EL (cell line): ENCODE measurements around the gene KRTAP13-4.

Experiments
- DNase-seq: peaks from one replicate; pipeline ENCODE4 v3.0.0-alpha.2; 2016

Gene KRTAP13-4

GRCh38 chr21:30430170-30430655 lies at the start of gene KRTAP13-4:
Gene KRTAP13-4 (plus strand): TSS chr21:30430220. CDS start chr21:30430276, 56 bp downstream.
- no peak for DNase-seq

- DNase-seq: no peak
Observed at GRCh38 chr21:30382201-30382600, 47.8 kb upstream of the KRTAP13-4 start.

- no peak for DNase-seq
Observed at GRCh38 chr21:30391492-30392025, 38.5 kb upstream of the KRTAP13-4 start.

DNA sequence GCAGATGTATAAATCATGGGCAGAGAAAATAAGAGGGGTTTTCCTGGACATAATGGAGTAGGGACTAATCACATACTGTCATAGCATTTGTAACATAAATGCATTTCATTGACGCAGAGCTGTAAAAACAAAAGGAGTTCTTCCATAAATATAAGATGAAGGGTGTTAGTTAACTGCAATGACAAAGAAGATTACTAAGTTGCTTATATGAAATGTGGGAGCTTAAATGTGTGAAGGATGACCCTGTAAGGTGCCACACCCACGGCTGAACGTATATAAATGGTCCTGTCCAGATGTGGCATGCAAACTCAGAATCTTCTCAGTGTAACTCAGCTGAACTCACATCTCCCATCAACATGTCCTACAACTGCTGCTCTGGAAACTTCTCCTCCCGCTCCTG lies 34.3 kb upstream of the KRTAP13-4 start, which contains the start of gene KRTAP13-1:
KRTAP13-1 (plus strand) TSS at position 301 of the 400 bp plus-strand sequence; CDS start at position 357, 56 bp downstream.
- DNase-seq: no peak

DNA sequence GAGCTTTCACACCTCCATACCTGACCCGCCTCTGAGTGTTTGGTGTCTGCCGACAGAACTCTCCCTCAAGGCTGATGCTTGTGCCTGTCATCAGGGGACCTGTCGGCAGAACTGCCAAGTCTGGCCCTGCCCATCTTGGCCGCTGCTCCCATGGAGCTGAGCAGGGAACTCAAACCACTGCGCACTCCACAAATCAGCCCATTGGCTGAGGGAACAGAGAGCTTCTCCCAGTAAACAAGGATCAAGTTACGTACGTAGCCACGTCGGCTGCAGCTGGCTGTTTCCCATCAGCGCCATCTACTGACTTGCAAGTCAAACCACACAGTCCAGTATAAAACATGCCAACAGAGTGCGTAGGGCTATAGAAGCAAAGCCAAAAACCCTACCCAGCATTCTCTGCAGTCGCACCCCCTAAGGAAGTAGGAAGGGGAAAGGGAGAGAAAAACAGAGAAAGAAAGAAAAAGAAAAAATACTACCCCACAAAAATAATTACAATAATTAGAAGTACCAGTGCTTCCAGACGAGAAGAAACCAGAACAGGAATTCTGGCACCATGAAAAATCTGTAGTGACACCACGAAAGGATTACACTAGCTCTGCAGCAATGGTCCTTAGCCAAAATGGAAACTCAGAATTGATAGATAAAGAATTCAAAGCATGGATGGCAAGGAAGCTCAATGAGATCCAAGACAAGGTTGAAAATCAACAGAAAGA lies 21.1 kb upstream of the KRTAP13-4 start:
- DNase-seq: no peak

- no peak for DNase-seq
Observed at GRCh38 chr21:30415993-30416392, 14.0 kb upstream of the KRTAP13-4 start.

DNA sequence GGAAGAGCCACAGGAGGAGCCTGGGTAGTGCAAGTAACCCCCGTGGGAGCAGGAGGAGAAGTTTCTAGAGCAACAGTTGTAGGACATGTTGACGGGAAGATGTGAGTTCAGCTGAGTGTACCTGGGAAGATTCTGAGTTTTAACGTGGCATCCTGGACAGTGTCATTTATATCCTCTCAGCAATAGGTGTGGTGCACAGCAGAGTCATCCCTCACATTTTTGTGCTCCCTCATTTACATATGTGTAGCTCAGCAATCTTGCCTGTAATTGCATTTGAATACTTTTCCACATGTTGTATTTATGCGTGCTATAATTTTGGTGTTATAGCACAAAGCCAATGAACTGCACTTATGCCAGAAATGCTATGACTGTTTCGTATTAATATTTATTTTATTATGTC lies 4.2 kb upstream of the KRTAP13-4 start, which contains the start of gene KRTAP13-3:
KRTAP13-3 (minus strand) TSS at position 101 of the 400 bp plus-strand sequence; CDS start at position 87, 14 bp downstream.
- no peak for DNase-seq

DNA sequence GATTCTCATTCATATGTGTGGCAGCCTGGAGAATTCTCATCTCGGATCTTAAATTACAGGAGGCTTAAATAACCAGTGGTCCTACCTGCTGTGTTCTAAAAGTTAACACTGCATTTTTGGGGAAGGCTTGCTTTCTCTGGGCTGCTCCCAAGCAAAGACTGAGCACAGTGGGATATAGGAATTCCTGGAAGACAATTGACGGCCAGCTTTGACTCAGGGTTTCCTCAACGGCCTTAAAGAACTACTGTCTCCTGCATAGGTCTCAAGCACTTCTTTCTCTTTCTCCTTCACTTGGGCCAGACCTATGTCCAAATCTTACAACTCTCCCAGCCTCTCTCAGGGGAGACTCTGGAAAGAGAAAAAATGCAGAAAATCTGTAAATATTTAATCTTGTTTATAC lies 3.3 kb upstream of the KRTAP13-4 start:
- DNase-seq: no peak

GRCh38 chr21:30434033-30434631 lies 4.1 kb downstream of the KRTAP13-4 start:
- DNase-seq: no peak

DNA sequence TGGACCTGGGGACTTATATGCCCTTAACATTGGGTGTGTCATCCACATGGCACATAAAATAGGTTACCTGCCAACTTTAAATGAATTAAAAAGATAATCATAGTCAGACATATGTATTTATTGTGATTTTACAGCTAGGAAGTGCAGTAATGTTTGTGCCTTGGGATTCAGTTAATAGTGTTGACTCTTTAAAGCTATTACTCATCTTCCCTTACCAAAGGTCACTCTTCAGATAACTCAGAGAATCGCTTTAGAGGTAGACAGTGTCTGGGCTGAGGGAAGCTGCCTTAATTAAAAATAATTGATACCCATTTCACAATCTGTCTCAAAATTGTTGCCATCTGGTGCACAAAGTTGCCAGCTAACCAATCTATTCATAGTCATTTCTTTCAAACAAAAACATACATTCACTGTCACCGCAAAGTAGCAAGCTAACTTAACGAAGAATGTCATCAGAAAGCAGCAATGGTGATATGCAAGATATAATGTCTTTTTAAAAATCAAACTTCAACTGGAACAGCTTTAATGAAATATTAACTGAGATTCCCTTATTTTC lies 7.1 kb downstream of the KRTAP13-4 start:
- no peak for DNase-seq

DNA sequence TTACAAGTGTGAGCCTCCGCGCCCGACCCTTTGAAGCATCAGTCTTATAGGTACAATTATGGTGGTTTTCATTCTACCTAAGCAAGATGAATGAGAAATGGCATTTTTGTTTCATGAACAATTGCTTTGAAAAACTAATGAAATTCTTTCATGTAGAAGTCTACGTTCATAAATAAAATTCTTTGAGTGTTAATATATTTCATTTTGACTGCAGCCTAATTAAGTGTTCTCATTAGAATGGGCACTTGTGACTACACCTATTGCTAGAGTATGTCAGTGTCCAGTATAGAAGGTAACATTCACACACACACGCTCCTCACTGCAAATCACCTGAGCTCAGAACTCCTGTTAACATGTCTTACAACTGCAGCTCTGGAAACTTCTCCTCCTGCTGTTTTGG lies 10.0 kb downstream of the KRTAP13-4 start, which contains the start of gene KRTAP15-1:
KRTAP15-1 (plus strand) TSS at position 301 of the 400 bp plus-strand sequence; CDS start at position 354, 53 bp downstream.
- no peak for DNase-seq

DNA sequence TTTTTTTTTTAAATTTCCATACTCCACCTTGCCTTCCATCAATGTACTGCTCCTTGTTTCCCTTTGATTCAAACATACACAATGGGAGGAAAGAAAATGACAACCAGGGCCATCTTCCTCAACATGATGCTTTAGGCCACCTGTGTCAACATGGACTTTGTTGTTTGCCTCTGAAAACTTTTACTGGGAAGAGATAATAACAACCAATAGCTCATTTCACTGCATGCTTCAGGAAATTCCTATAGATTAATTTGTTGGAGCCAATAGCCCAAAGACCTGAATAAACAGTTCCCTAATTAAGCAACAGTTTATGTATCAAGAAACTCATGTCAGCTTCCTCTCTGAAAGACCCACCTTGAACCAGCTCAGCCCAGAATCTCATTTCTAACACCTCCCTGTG lies 13.2 kb downstream of the KRTAP13-4 start:
- DNase-seq: no peak

GRCh38 chr21:30444204-30444603 lies 14.2 kb downstream of the KRTAP13-4 start:
- no peak for DNase-seq

- DNase-seq: no peak
Observed at GRCh38 chr21:30447056-30447455, 17.0 kb downstream of the KRTAP13-4 start.

DNA sequence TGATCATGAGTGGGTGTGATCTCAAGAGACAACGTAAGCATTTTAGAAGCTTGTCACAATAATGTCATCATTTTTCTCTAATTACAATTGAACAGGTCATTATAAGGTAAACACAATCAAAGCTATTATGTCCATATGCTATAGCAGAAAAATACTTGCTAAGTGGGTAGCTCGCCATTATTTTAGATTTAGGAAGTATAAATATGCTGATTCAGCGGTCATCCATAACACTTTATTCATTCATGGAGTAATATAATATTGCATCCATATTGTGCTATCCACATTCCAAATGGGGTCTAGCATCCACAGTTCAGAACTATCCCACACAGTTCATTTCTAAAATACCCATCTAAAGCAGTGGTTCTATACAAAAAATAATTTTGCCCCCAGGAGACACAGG lies 18.5 kb downstream of the KRTAP13-4 start:
- DNase-seq: no peak

DNA sequence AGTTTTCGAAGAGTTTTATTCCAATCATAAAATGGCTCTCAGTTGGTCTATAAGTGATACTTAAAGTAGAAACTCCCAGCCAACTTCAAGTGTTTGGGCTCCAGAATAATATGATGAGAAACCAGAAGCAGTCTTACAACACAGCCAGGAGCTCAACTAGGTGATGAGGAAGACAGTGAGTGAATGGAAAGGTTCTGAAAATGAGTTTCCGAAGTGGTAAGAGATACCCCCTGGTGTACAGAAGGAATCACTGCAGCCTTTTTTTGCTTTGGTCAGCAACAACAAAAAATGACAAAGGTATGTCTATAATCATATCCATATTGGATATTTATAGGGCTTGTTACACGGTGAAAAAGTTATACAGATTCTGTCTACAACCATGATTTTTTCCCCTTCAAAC lies 33.7 kb downstream of the KRTAP13-4 start:
- no peak for DNase-seq

GRCh38 chr21:30468900-30469714 lies 39.1 kb downstream of the KRTAP13-4 start:
- no peak for DNase-seq

GRCh38 chr21:30478004-30478403 lies 48.0 kb downstream of the KRTAP13-4 start:
- no peak for DNase-seq

DNA sequence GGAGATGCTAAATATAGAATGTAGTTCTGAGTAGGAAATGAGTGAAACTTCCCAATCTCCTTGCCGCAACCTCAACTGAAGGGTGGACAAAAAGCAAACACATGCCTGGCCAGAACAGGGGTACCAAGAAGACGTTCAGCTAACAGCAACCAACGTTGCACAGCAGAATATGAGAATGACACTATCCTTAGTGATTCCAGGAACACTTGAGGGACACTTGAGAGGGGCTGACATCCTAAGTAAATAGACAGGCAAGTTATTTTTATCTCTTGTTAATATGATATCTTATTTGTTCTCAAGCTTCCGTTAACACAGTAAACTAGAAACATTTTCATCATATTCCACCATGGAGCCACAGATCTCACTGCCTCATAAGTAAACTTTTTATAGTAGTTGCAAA lies 49.2 kb downstream of the KRTAP13-4 start:
- no peak for DNase-seq

DNA sequence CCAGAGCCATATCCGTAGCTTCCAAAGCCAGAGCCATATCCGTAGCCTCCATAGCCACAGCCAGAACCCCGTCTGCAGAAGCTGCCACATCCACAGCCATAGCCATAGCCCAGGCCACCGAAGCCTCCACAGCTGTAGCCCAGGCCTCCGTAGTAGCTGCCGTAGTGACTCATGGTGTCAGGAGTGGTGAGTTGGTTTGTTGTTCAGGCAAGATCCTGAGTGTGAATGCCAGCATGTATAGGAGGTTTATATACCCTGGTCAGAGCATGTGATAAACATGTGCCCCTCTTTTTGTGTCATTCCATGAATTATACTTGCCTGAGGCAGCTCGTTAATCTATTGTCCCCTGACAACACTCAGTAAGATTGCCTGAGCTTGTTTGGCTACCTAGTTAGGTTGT lies 50.1 kb downstream of the KRTAP13-4 start, which contains the start of gene KRTAP19-1:
KRTAP19-1 (minus strand) TSS at position 223 of the 400 bp plus-strand sequence; CDS start at position 173, 50 bp downstream.
- no peak for DNase-seq
